ENCODE measurements around the gene TSPYL1.

The TSPYL1 gene

DNA sequence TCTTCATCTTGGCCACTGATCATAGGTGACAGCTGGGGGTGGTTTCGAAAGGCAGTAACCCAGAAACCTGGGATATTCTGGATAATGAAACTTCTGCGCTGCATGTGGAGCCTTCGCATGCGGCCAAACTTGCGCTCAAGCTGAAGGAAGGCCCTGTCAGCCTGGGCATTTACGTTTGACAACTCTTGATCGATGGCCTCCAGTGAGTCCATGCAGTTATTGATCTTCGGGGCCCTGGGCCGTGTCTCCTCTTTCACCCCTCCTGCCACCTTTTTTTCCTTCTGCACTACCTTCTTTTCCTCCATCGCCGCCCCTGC is 26.6 kb downstream of the TSPYL1 start:
- ATAC-seq = peak; percentile 3; the same call in 2 of the 3 replicates
- TF ChIP-seq, protein P1, sequence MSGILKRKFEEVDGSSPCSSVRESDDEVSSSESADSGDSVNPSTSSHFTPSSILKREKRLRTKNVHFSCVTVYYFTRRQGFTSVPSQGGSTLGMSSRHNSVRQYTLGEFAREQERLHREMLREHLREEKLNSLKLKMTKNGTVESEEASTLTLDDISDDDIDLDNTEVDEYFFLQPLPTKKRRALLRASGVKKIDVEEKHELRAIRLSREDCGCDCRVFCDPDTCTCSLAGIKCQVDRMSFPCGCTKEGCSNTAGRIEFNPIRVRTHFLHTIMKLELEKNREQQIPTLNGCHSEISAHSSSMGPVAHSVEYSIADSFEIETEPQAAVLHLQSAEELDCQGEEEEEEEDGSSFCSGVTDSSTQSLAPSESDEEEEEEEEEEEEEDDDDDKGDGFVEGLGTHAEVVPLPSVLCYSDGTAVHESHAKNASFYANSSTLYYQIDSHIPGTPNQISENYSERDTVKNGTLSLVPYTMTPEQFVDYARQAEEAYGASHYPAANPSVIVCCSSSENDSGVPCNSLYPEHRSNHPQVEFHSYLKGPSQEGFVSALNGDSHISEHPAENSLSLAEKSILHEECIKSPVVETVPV (CRISPR knock-in tag; IDR thresholded peaks at IDR 0.05) = no peak
- TF ChIP-seq ZC3H10 (CRISPR knock-in tag; IDR thresholded peaks at IDR 0.05) = no peak
- TF ChIP-seq SNAI2 (CRISPR knock-in tag; IDR thresholded peaks at IDR 0.05) = no peak
- TF ChIP-seq OSR1 (CRISPR knock-in tag; IDR thresholded peaks at IDR 0.05) = no peak
- TF ChIP-seq ESRRG (CRISPR knock-in tag; IDR thresholded peaks at IDR 0.05) = no peak
- no peak for TF ChIP-seq TCF4 (CRISPR knock-in tag; IDR thresholded peaks at IDR 0.05; ENCODE audit: borderline replicate concordance)
- no peak for TF ChIP-seq ZNF8 (CRISPR knock-in tag; IDR thresholded peaks at IDR 0.05)
- TF ChIP-seq, protein P2, sequence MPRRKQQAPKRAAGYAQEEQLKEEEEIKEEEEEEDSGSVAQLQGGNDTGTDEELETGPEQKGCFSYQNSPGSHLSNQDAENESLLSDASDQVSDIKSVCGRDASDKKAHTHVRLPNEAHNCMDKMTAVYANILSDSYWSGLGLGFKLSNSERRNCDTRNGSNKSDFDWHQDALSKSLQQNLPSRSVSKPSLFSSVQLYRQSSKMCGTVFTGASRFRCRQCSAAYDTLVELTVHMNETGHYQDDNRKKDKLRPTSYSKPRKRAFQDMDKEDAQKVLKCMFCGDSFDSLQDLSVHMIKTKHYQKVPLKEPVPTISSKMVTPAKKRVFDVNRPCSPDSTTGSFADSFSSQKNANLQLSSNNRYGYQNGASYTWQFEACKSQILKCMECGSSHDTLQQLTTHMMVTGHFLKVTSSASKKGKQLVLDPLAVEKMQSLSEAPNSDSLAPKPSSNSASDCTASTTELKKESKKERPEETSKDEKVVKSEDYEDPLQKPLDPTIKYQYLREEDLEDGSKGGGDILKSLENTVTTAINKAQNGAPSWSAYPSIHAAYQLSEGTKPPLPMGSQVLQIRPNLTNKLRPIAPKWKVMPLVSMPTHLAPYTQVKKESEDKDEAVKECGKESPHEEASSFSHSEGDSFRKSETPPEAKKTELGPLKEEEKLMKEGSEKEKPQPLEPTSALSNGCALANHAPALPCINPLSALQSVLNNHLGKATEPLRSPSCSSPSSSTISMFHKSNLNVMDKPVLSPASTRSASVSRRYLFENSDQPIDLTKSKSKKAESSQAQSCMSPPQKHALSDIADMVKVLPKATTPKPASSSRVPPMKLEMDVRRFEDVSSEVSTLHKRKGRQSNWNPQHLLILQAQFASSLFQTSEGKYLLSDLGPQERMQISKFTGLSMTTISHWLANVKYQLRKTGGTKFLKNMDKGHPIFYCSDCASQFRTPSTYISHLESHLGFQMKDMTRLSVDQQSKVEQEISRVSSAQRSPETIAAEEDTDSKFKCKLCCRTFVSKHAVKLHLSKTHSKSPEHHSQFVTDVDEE (CRISPR knock-in tag; IDR thresholded peaks at IDR 0.05) = no peak
- TF ChIP-seq ZNF565 (CRISPR knock-in tag; conservative IDR thresholded peaks at IDR 0.05; ENCODE audit: low read depth) = no peak
- no peak for TF ChIP-seq ARNTL (CRISPR knock-in tag; IDR thresholded peaks at IDR 0.05; ENCODE audit: borderline replicate concordance, low read depth)
- TF ChIP-seq, protein P3, sequence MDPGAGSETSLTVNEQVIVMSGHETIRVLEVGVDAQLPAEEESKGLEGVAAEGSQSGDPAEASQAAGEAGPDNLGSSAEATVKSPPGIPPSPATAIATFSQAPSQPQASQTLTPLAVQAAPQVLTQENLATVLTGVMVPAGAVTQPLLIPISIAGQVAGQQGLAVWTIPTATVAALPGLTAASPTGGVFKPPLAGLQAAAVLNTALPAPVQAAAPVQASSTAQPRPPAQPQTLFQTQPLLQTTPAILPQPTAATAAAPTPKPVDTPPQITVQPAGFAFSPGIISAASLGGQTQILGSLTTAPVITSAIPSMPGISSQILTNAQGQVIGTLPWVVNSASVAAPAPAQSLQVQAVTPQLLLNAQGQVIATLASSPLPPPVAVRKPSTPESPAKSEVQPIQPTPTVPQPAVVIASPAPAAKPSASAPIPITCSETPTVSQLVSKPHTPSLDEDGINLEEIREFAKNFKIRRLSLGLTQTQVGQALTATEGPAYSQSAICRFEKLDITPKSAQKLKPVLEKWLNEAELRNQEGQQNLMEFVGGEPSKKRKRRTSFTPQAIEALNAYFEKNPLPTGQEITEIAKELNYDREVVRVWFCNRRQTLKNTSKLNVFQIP (CRISPR knock-in tag; IDR thresholded peaks at IDR 0.05; ENCODE audit: borderline replicate concordance, low read depth) = no peak
- TF ChIP-seq ZNF70 (CRISPR knock-in tag; IDR thresholded peaks at IDR 0.05) = no peak
- TF ChIP-seq ZFP3 (CRISPR knock-in tag; IDR thresholded peaks at IDR 0.05) = no peak
- no peak for TF ChIP-seq GLIS3 (CRISPR knock-in tag; IDR thresholded peaks at IDR 0.05)

DNA sequence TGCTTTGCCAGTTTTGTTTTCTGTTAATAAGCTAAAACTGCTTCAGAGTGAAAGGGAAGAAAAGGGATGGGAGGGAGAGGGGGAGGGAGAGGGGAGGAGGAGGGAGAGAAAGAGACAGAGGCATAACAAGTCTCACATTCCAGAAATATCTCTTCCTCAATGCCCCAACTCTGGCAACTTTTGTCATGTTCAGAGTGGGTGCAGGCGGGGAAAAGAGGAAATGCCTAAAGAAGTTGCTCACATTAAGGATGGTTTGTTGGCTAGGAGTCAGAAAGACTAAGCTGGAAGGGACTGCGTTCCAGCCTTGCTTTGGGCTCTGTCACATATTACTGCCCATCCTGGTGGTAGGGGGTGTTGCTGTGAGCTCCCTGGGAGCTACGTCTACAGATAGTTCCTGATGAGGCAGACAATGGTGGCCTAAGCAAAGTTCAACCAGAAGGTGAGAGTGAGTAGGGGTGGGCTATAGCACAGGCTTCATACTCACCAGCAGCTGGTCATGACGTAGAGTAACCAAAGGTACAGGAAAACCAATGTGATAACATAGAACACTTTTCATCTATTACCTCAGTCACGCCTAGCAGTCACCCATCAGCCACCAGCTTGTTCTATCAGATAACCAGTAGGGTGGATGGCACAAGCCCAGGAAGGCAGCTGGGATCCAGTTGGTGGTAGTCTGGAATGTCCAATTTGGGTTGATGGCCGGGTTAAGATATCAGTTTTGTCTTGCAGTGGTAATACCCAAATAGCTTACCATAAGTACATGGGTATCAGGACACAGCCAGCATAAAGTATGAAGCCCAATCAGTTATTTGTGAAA is 28.0 kb downstream of the TSPYL1 start:
- ATAC-seq = peak; percentile 41
- TF ChIP-seq TCF4 (CRISPR knock-in tag; IDR thresholded peaks at IDR 0.05; ENCODE audit: borderline replicate concordance) (no peak), ISL1 (CRISPR knock-in tag; IDR thresholded peaks at IDR 0.05) (no peak), OSR1 (CRISPR knock-in tag; IDR thresholded peaks at IDR 0.05) (no peak), ARNTL (CRISPR knock-in tag; IDR thresholded peaks at IDR 0.05; ENCODE audit: borderline replicate concordance, low read depth) (no peak), ESRRG (CRISPR knock-in tag; IDR thresholded peaks at IDR 0.05) (no peak), BACH2 (CRISPR knock-in tag; IDR thresholded peaks at IDR 0.05; ENCODE audit: borderline replicate concordance) (no peak), ZNF565 (CRISPR knock-in tag; conservative IDR thresholded peaks at IDR 0.05; ENCODE audit: low read depth) (no peak), RARB (CRISPR knock-in tag; IDR thresholded peaks at IDR 0.05) (no peak), TOX (CRISPR knock-in tag; IDR thresholded peaks at IDR 0.05; ENCODE audit: borderline replicate concordance) (no peak), ZFP3 (CRISPR knock-in tag; IDR thresholded peaks at IDR 0.05) (no peak)
- TF ChIP-seq, protein P3 (CRISPR knock-in tag; IDR thresholded peaks at IDR 0.05; ENCODE audit: borderline replicate concordance, low read depth) = no peak

DNA sequence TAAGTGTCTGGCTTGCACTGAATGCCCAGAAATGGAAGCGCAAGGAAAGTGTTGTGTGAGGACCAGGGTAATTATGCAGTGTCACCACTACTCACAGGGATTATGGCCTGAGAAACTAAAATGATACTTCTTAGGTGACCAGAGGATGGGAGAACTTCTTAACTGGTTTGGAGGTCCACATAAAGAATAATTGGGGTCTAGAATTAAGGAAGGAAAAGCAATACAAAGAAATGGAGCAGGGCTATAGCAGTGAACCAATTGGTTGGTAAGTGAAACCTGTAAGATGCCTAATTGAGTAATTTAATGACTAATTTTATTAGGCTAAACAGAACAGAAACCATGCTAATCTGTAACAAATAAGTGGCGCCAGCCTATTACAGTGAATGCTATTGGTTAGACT is 31.2 kb downstream of the TSPYL1 start:
- no peak for ATAC-seq
- TF ChIP-seq, protein P2 (CRISPR knock-in tag; IDR thresholded peaks at IDR 0.05) = no peak
- TF ChIP-seq CSDC2 (CRISPR knock-in tag; IDR thresholded peaks at IDR 0.05) = no peak
- TF ChIP-seq OSR1 (CRISPR knock-in tag; IDR thresholded peaks at IDR 0.05) = no peak
- TF ChIP-seq, protein P3 (CRISPR knock-in tag; IDR thresholded peaks at IDR 0.05; ENCODE audit: borderline replicate concordance, low read depth) = no peak
- no peak for TF ChIP-seq PPARA (CRISPR knock-in tag; IDR thresholded peaks at IDR 0.05; ENCODE audit: borderline replicate concordance)
- TF ChIP-seq TOX (CRISPR knock-in tag; IDR thresholded peaks at IDR 0.05; ENCODE audit: borderline replicate concordance) = no peak
- no peak for TF ChIP-seq ZFP3 (CRISPR knock-in tag; IDR thresholded peaks at IDR 0.05)
- no peak for TF ChIP-seq GLIS3 (CRISPR knock-in tag; IDR thresholded peaks at IDR 0.05)
- no peak for TF ChIP-seq ZFP30 (CRISPR knock-in tag; IDR thresholded peaks at IDR 0.05)
- TF ChIP-seq BACH2 (CRISPR knock-in tag; IDR thresholded peaks at IDR 0.05; ENCODE audit: borderline replicate concordance) = no peak
- TF ChIP-seq ARNTL (CRISPR knock-in tag; IDR thresholded peaks at IDR 0.05; ENCODE audit: borderline replicate concordance, low read depth) = no peak
- TF ChIP-seq ZNF70 (CRISPR knock-in tag; IDR thresholded peaks at IDR 0.05) = no peak
- TF ChIP-seq, protein P1 (CRISPR knock-in tag; IDR thresholded peaks at IDR 0.05) = no peak
- no peak for TF ChIP-seq ESRRG (CRISPR knock-in tag; IDR thresholded peaks at IDR 0.05)
